ENCODE measurements around the gene KDM5B. TPM values are rescaled to one million over a fixed set of nuclear protein-coding genes. Genes with fewer than 3 reads are reported as not detected.

KDM5B gene
- total and polyA plus RNA-seq, 9 of the 15 experiments (the other 6 are each of a cell fraction or from before 2014, with no cell fraction given) = 15.4 to 90.6 (median 57.1) TPM

GRCh38 chr1:202807926-202808757 is at the start of gene KDM5B (continued):
- TF ChIP-seq RBM25 (IDR thresholded peaks at IDR 0.05; ENCODE audit: low read depth, low read length, severe bottlenecking) = no peak
- TF ChIP-seq SFPQ (IDR thresholded peaks at IDR 0.05; ENCODE audit: low read depth, low read length) = no peak
- no peak for TF ChIP-seq SMARCA4 (IDR thresholded peaks at IDR 0.05)
- no peak for TF ChIP-seq ZNF184 (CRISPR knock-in tag; IDR thresholded peaks at IDR 0.05)
- 0 out of 2 replicates have a peak, but pooled peaks have one; percentile 48 for TF ChIP-seq ZNF583 (CRISPR knock-in tag; IDR thresholded peaks at IDR 0.05)
- TF ChIP-seq CTBP1 (IDR thresholded peaks at IDR 0.05; ENCODE audit: borderline replicate concordance) = peak; percentile 66
- TF ChIP-seq CREB5 (CRISPR knock-in tag; IDR thresholded peaks at IDR 0.05) = no peak
- TF ChIP-seq ZNF449 (CRISPR knock-in tag; IDR thresholded peaks at IDR 0.05) = no peak
- no peak for TF ChIP-seq DEAF1 (CRISPR knock-in tag; IDR thresholded peaks at IDR 0.05)
- TF ChIP-seq ZBTB40 (IDR thresholded peaks at IDR 0.05) = no peak
- no peak for TF ChIP-seq ZBTB40 (CRISPR knock-in tag; IDR thresholded peaks at IDR 0.05)

All from K562 (cell line).